Measurements from ENCODE around the gene EFEMP2. TPM values are rescaled to one million over a fixed set of nuclear protein-coding genes. Genes with fewer than 3 reads are reported as not detected.

Gene EFEMP2
- total RNA-seq, 1 donor: 94.8 TPM

- H2AFZ ChIP-seq (ENCODE audit: low read length): no peak overlapping the region
- peak; percentile 58 for DNase-seq (ENCODE audit: insufficient read length, low spot score, missing footprints)
- H3K27ac ChIP-seq (ENCODE audit: low read depth, low read length): no peak overlapping the region
- H3K36me3 ChIP-seq (ENCODE audit: insufficient read depth, low read length): peaks cover 58% of the 10 kb centered on the region
- peaks cover 16% of the 10 kb centered on the region for H3K4me1 ChIP-seq (ENCODE audit: insufficient read depth, low read length)
- H3K79me2 ChIP-seq (ENCODE audit: insufficient read depth, low read length): peaks cover 51% of the 10 kb centered on the region
- no peak overlapping the region for H3K4me3 ChIP-seq (ENCODE audit: insufficient read depth, low read length)
- no peaks in the 10 kb centered on the region for H3K9me3 ChIP-seq (ENCODE audit: low read depth, low read length)
- no peak overlapping the region for H3K4me2 ChIP-seq (ENCODE audit: insufficient read depth, low read length)
- no peak for TF ChIP-seq CTCF (IDR thresholded peaks at IDR 0.05; ENCODE audit: extremely low read depth, low read depth, low read length)
- no peaks in the 10 kb centered on the region for H3K27me3 ChIP-seq (ENCODE audit: insufficient read depth, low read length)
- H4K20me1 ChIP-seq (ENCODE audit: insufficient read depth, low read length): peaks cover 51% of the 10 kb centered on the region
Measured at GRCh38 chr11:65853246-65853979, 19.2 kb downstream of the EFEMP2 start.

- Histone ChIP-seq H3K4me3 (ENCODE audit: insufficient read depth, low read length) (no peak overlapping the region), H3K27ac (ENCODE audit: low read depth, low read length) (no peak overlapping the region), H3K79me2 (ENCODE audit: insufficient read depth, low read length) (peaks cover 48% of the 10 kb centered on the region), H3K4me1 (ENCODE audit: insufficient read depth, low read length) (peaks cover 14% of the 10 kb centered on the region), H3K27me3 (ENCODE audit: insufficient read depth, low read length) (no peaks in the 10 kb centered on the region), H3K9me3 (ENCODE audit: low read depth, low read length) (no peaks in the 10 kb centered on the region), H2AFZ (ENCODE audit: low read length) (no peak overlapping the region), H3K36me3 (ENCODE audit: insufficient read depth, low read length) (peaks cover 58% of the 10 kb centered on the region), H3K4me2 (ENCODE audit: insufficient read depth, low read length) (no peak overlapping the region), H4K20me1 (ENCODE audit: insufficient read depth, low read length) (peaks cover 51% of the 10 kb centered on the region)
- peak; percentile 65 for DNase-seq (ENCODE audit: insufficient read length, low spot score, missing footprints)
- no peak for TF ChIP-seq CTCF (IDR thresholded peaks at IDR 0.05; ENCODE audit: extremely low read depth, low read depth, low read length)
Measured at GRCh38 chr11:65852508-65853245, 19.9 kb downstream of the EFEMP2 start.

GRCh38 chr11:65851811-65852507 is 20.6 kb downstream of the EFEMP2 start:
- TF ChIP-seq CTCF (IDR thresholded peaks at IDR 0.05; ENCODE audit: extremely low read depth, low read depth, low read length): no peak
- Histone ChIP-seq H4K20me1 (ENCODE audit: insufficient read depth, low read length) (peaks cover 46% of the 10 kb centered on the region), H2AFZ (ENCODE audit: low read length) (no peak overlapping the region), H3K9me3 (ENCODE audit: low read depth, low read length) (no peaks in the 10 kb centered on the region), H3K4me2 (ENCODE audit: insufficient read depth, low read length) (no peak overlapping the region), H3K27me3 (ENCODE audit: insufficient read depth, low read length) (no peaks in the 10 kb centered on the region), H3K27ac (ENCODE audit: low read depth, low read length) (no peak overlapping the region), H3K79me2 (ENCODE audit: insufficient read depth, low read length) (peaks cover 41% of the 10 kb centered on the region), H3K36me3 (ENCODE audit: insufficient read depth, low read length) (peaks cover 58% of the 10 kb centered on the region), H3K4me1 (ENCODE audit: insufficient read depth, low read length) (peaks cover 14% of the 10 kb centered on the region), H3K4me3 (ENCODE audit: insufficient read depth, low read length) (no peak overlapping the region)
- peak; percentile 50 for DNase-seq (ENCODE audit: insufficient read length, low spot score, missing footprints)
